Activated CD8-positive, alpha-beta T cell treated with anti-CD3 and anti-CD28 coated beads for 36 hours (primary cell): Measurements from ENCODE around the gene GRAMD2A. TPM values are rescaled to one million over a fixed set of nuclear protein-coding genes. Genes with fewer than 3 reads are reported as not detected.

Experiments used
- ATAC-seq: fragments of 200-7000 bp; cut with Tn5 transposase; one replicate; pipeline ENCODE4 v1.10.0; 2021; ENCODE audit warnings: mild to moderate bottlenecking, moderate library complexity
- CTCF ChIA-PET: fragments of 350-600 bp; sonication (Branson Sonifier 250); formaldehyde crosslinking; loops from one replicate; lab custom pipeline; 2021; ENCODE audit warnings: antibody characterized with exemption; lab: Charles Lee
- POLR2A ChIA-PET: fragments of 350-600 bp; sonication (Branson Sonifier 250); formaldehyde crosslinking; loops from one replicate; lab custom pipeline; 2021; ENCODE audit warnings: antibody characterized with exemption; lab: Charles Lee
- DNase-seq: peaks from one replicate; pipeline ENCODE4 v3.0.0-alpha.2; 2020
- H3K27ac Mint-ChIP-seq: one replicate; pipeline ENCODE4 v1.8.0; 2021; ENCODE audit warnings: mild to moderate bottlenecking, mixed read lengths
- H3K27me3 Mint-ChIP-seq: one replicate; pipeline ENCODE4 v1.8.0; 2021; ENCODE audit warnings: mixed read lengths
- H3K36me3 Mint-ChIP-seq: one replicate; pipeline ENCODE4 v1.8.0; 2021; ENCODE audit warnings: low read depth, mixed read lengths
- H3K4me1 Mint-ChIP-seq: one replicate; pipeline ENCODE4 v1.8.0; 2021; ENCODE audit warnings: low read depth, mixed read lengths
- H3K4me3 Mint-ChIP-seq: one replicate; pipeline ENCODE4 v1.8.0; 2021; ENCODE audit warnings: mild to moderate bottlenecking, moderate library complexity, mixed read lengths
- H3K9me3 Mint-ChIP-seq: one replicate; pipeline ENCODE4 v1.8.0; 2021; ENCODE audit warnings: mixed read lengths
- intact Hi-C: fragments of 100-400 bp; cut with micrococcal nuclease; formaldehyde crosslinking; loops from one replicate; pipeline ENCODE4 v1.10.0; 2022
- total RNA-seq, 2 experiments: library from RNA; stranded (reverse); gene quantifications; one replicate each; pipeline ENCODE4 v1.2.3, GENCODE V29; 2021
- TF ChIP-seq, protein P1 (sequence below): fragments of 200-600 bp; IDR thresholded peaks from one replicate; pipeline ENCODE4 v1.8.0; 2022; ENCODE audit warnings: antibody characterized with exemption, mild to moderate bottlenecking

Gene GRAMD2A
- total RNA-seq, 2 experiments from 2014 or later: not detected

DNA sequence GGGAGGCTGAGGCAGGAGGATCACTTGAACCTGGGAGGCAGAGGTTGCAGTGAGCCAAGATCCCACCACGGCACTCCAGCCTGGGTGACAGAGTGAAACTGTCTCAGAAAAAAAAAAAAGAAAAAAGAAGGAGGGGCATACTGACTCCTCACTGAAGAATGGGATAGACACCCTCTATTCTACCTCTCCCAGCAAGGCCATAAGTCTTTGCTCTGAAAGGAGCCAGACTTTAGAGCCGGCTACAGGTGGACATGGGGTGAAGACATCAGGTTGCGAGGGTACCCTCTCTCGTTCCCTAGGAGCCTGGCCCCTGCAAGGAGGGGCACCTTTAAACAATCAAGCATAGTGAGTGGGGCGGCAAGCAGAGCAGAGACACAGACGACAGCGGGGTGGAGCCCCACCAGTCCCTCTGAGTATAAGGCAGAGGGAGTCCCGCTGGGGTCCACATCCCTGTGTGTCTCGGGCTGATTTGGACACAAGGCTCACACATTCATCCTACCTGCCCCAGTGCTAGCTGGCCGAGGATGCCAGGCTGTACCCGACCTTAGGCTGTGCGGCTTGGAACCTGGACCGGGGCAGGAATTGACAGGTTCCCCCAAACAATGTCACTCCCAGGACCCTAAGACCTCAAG lies 1.1 kb downstream of the GRAMD2A start:
- intact Hi-C loops: no loop called here
- ATAC-seq (no peak), DNase-seq (no peak)
- TF ChIP-seq, protein P1, sequence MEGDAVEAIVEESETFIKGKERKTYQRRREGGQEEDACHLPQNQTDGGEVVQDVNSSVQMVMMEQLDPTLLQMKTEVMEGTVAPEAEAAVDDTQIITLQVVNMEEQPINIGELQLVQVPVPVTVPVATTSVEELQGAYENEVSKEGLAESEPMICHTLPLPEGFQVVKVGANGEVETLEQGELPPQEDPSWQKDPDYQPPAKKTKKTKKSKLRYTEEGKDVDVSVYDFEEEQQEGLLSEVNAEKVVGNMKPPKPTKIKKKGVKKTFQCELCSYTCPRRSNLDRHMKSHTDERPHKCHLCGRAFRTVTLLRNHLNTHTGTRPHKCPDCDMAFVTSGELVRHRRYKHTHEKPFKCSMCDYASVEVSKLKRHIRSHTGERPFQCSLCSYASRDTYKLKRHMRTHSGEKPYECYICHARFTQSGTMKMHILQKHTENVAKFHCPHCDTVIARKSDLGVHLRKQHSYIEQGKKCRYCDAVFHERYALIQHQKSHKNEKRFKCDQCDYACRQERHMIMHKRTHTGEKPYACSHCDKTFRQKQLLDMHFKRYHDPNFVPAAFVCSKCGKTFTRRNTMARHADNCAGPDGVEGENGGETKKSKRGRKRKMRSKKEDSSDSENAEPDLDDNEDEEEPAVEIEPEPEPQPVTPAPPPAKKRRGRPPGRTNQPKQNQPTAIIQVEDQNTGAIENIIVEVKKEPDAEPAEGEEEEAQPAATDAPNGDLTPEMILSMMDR: no peak
- ChIA-PET POLR2A (interaction anchor here (1.2 to 3.3 kb wide), 2 partner anchors 31 to 34 kb away, joined by 3 to 23 read pairs; partner anchors contain the start of gene PKM), CTCF (interaction anchor here (0.7 kb wide), 1 partner anchor 31 kb away, joined by 3 read pairs; no protein-coding TSS in a partner anchor)
- Mint-ChIP-seq H3K4me1 (peaks cover 14% of the 10 kb centered on the region), H3K4me3 (no peak overlapping the region), H3K27me3 (peaks cover 14% of the 10 kb centered on the region), H3K36me3 (peaks cover 37% of the 10 kb centered on the region), H3K27ac (no peak overlapping the region), H3K9me3 (no peaks in the 10 kb centered on the region)

GRCh38 chr15:72195101-72195511 lies 2.5 kb downstream of the GRAMD2A start:
- intact Hi-C loops: no loop called here
- ChIA-PET POLR2A (interaction anchor here (0.8 to 1.2 kb wide), 2 partner anchors 11 to 36 kb away, joined by 3 read pairs; partner anchors contain the start of gene PKM), CTCF (no interaction called here)
- Mint-ChIP-seq H3K36me3 (peaks cover 23% of the 10 kb centered on the region), H3K4me1 (peaks cover 10% of the 10 kb centered on the region), H3K4me3 (no peak overlapping the region), H3K9me3 (no peaks in the 10 kb centered on the region), H3K27me3 (peaks cover 20% of the 10 kb centered on the region), H3K27ac (no peak overlapping the region)
- no peak for DNase-seq
- no peak for ATAC-seq
- TF ChIP-seq, protein P1: no peak

- Mint-ChIP-seq H3K4me1 (peaks cover 10% of the 10 kb centered on the region), H3K4me3 (no peak overlapping the region), H3K9me3 (no peaks in the 10 kb centered on the region), H3K27me3 (peaks cover 20% of the 10 kb centered on the region), H3K27ac (no peak overlapping the region), H3K36me3 (peaks cover 12% of the 10 kb centered on the region)
- intact Hi-C loops: no loop called here
- ATAC-seq (no peak), DNase-seq (no peak)
- CTCF ChIA-PET: interaction anchor here (1.3 kb wide), 1 partner anchor 37 kb away, joined by 4 read pairs; no protein-coding TSS in a partner anchor
- TF ChIP-seq, protein P1: no peak
- POLR2A ChIA-PET: interaction anchor here (0.8 to 1.3 kb wide), 2 partner anchors 10 to 22 kb away, joined by 3 read pairs; no protein-coding TSS in a partner anchor
These were observed 3.7 kb downstream of the GRAMD2A start for GRCh38 chr15:72193836-72194396.

DNA sequence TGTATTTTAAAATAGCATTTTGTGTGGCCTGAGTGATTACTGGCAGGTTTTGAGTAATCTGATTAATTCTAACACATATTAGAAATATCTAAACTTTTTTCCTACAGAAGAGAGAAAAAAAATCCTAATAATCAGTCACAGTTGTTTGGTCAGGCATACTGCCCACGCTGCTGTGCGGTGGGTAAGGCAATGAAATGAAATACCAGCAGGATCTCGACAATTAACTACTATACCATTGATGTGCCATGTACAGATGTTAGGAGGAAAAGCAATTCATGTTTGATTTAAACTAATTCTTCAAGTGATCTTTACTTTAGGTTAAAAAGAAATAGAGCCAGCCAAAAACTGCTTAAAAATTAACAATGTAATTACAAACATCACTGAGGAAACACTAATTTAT lies 5.2 kb downstream of the GRAMD2A start:
- Mint-ChIP-seq H3K27me3 (peaks cover 16% of the 10 kb centered on the region), H3K9me3 (no peaks in the 10 kb centered on the region), H3K4me1 (peaks cover 2% of the 10 kb centered on the region), H3K27ac (no peak overlapping the region), H3K4me3 (no peak overlapping the region), H3K36me3 (no peaks in the 10 kb centered on the region)
- ATAC-seq: no peak
- TF ChIP-seq, protein P1: no peak
- POLR2A ChIA-PET: no interaction called here
- no peak for DNase-seq
- intact Hi-C loops: no loop called here
- CTCF ChIA-PET: no interaction called here
